Stimulated activated CD8-positive, alpha-beta memory T cell treated with anti-CD3 and anti-CD28 coated beads, Interleukin-4, amount 100 ng/mL, for 1 hour (primary cell): ENCODE data around the gene RBM47.
"Not testable (repeated sequence)": the region's sequence is repeated elsewhere in the genome, so short reads cannot be mapped to it uniquely, and the experiment has no call there.

ENCODE experiments used
- DNase-seq, 2 donors: peaks; one replicate each; pipeline ENCODE4 v3.0.0-alpha.2; 2020; ENCODE audit warnings: low read depth in 2 of 2, low spot score in 1 of 2

The RBM47 gene

GRCh38 chr4:40454816-40455215, 174.8 kb downstream of the RBM47 start:
- no peak for DNase-seq

GRCh38 chr4:40453912-40454311, 175.8 kb downstream of the RBM47 start:
- DNase-seq: no peak

- no peak for DNase-seq
These were observed 180.8 kb downstream of the RBM47 start for GRCh38 chr4:40448875-40449274.

- no peak for DNase-seq
These were observed 182.8 kb downstream of the RBM47 start for GRCh38 chr4:40446839-40447238.

GRCh38 chr4:40446261-40446750, 183.4 kb downstream of the RBM47 start:
- DNase-seq: not testable (repeated sequence)

GRCh38 chr4:40445671-40446070, 184.0 kb downstream of the RBM47 start:
- DNase-seq: no peak

GRCh38 chr4:40441430-40441829, 188.2 kb downstream of the RBM47 start:
- no peak for DNase-seq

GRCh38 chr4:40439519-40439918, 190.1 kb downstream of the RBM47 start:
- no peak for DNase-seq

GRCh38 chr4:40438384-40439026, 191.2 kb downstream of the RBM47 start:
- no peak for DNase-seq

DNA sequence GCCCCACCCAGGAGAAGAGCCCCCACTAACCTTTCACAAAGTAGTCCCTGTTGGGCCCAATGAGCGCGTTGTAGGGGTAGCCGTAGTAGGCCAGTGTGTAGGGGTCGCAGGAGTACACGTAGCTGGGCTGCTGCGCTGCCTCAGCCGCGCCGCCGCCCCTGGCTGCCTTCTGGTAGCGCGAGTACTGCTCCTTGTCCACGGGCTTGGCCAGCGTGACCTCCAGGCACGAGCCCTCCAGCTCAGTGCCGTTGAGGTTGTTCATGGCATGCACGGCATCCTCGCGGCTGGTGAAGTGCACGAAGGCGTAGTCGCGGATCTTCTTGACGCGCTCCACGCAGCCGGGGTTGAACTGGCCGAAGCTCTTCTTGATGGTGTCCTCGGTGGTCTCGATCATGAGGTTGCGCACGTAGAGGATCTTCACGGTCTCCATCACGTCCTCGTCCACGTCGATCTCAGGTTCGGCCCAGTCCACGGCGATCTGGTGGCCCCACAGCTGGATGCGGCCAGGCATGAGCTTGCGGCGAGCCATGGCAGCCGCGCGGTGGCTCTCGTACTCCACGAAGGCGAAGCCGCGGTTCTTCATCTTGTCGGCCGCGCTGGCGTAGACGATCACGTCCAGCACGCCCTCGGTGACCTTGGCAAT, 191.8 kb downstream of the RBM47 start:
- DNase-seq: no peak

DNA sequence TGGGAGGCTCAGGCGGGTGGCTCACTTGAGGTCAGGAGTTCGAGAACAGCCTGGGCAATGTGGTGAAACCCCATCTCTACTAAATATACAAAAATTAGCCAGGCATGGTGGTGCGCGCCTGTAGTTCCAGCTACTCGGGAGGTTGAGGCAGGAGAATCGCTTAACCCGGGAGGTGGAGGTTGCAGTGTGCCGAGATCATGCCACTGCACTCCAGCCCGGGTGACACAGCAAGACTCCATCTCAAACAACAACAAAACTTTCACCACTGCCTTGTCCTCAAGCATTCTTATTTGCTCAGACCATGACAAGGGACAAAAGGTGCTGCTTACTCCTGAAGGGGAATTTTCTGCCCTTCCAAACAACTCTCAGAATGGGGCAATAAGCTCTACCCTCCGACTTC, 194.4 kb downstream of the RBM47 start:
- DNase-seq: not testable (repeated sequence)

GRCh38 chr4:40434126-40434687, 195.5 kb downstream of the RBM47 start:
- no peak for DNase-seq

DNA sequence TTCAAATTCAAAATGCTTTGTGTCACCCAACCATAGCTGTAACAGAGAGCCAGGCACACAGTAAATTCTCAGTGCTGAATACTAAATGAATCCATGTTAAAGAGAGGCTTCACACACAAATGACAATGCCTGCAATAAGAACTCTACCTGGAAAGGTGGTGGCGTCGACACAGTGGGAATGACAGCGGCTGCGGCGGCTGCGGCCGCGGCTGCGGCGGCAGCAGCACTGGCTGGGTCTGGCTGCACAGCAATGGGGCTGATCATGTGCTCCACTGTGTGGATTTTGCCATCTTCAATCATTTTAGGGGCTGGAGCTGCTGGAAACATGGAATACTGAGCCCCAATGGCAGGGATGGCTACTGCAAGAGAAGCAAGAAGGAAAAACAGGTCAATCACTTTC, 197.2 kb downstream of the RBM47 start:
- no peak for DNase-seq

GRCh38 chr4:40427871-40428270, 201.8 kb downstream of the RBM47 start:
- DNase-seq: not testable (repeated sequence)

GRCh38 chr4:40427128-40427527, 202.5 kb downstream of the RBM47 start:
- no peak for DNase-seq

- DNase-seq: no peak
These were observed 203.7 kb downstream of the RBM47 start for GRCh38 chr4:40425799-40426574.

DNA sequence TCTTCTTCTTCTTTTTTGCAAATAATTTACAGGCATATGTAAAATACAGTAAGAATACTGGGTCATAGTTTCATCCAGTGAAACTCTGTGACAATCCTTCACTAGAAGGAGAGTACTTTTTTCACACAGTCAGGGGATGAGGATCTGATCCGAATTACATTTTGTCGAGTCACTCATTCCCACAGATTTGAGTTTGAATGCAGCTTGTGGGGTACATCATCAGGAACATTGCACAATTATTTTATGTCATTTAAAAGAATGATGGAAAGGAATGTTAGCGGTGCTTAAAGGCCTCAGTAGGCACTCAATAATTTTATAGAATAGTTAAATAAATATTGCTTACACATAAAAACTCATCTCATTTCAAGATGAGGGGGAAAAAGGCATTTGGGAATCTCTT, 205.9 kb downstream of the RBM47 start:
- DNase-seq: no peak

DNA sequence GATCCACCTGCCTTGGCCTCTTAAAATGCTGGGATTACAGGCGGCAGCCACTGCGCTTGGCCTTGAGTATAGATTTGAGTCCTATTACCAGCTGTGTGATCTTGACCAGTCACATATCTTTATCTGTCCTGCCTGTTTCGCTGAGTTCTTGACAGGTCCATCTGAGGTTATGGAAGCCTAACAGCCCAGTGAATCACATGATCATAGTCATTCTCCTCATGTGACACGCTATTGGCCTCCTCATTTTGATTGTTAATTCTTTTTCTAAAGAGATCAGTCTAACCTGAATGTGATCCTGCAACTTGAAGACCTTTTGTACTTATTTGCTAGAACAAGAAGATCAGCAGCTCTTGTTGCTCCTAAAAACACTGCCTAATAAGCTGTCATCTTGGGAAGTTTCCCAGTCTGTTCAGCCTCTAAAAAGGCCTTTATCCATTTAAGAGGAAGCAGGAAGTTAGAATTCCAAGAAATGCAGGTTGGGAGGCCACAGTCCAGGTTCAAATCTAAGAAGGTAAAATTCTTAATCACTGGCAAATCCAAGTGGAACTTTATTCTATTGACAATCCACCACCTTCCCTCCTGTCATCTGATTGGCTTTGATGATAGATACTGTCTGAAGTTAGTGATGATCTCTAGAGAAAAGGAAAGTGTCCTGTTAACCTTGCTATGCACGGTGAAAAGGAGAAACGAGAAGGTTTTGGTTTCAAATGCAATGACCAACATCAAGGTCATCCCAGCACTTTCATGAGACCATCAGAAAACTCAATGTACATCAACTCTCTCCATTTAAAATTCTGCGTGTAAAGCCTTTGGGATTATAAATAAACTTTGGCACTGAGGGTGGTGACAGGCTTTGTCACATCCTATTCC, 207.6 kb downstream of the RBM47 start:
- DNase-seq: no peak

GRCh38 chr4:40419231-40419912, 210.3 kb downstream of the RBM47 start:
- no peak for DNase-seq
